GM10266 (cell line): ENCODE results near the gene LAMA3.

ENCODE experiments used
- DNase-seq: peaks from one replicate; pipeline ENCODE4 v3.0.0; 2012; ENCODE audit errors: extremely low spot score
- TF ChIP-seq, protein P1 (sequence below): IDR thresholded peaks from 2 replicates; pipeline ENCODE4 v1.5.1; 2012; ENCODE audit warnings: mild to moderate bottlenecking, low read depth; ENCODE audit not compliant: control insufficient read depth, insufficient read depth; ENCODE audit errors: missing control alignments

LAMA3 gene

DNA sequence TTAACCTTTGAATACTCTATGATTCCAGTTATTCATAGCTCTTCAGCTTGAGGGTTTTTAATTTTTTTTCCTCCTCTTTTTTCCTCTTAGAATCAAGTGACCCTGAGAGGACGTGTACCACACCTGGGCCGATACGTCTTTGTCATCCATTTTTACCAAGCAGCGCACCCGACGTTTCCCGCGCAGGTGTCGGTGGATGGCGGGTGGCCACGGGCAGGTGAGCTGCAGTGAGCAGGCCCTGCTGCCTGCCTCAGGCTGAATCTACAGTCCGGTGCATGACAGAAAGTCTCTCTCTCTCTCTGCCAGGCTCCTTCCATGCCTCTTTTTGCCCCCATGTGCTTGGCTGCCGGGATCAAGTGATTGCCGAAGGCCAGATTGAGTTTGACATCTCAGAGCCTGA, 153.1 kb downstream of the LAMA3 start:
- no peak for DNase-seq
- TF ChIP-seq, protein P1, sequence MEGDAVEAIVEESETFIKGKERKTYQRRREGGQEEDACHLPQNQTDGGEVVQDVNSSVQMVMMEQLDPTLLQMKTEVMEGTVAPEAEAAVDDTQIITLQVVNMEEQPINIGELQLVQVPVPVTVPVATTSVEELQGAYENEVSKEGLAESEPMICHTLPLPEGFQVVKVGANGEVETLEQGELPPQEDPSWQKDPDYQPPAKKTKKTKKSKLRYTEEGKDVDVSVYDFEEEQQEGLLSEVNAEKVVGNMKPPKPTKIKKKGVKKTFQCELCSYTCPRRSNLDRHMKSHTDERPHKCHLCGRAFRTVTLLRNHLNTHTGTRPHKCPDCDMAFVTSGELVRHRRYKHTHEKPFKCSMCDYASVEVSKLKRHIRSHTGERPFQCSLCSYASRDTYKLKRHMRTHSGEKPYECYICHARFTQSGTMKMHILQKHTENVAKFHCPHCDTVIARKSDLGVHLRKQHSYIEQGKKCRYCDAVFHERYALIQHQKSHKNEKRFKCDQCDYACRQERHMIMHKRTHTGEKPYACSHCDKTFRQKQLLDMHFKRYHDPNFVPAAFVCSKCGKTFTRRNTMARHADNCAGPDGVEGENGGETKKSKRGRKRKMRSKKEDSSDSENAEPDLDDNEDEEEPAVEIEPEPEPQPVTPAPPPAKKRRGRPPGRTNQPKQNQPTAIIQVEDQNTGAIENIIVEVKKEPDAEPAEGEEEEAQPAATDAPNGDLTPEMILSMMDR = no peak

DNA sequence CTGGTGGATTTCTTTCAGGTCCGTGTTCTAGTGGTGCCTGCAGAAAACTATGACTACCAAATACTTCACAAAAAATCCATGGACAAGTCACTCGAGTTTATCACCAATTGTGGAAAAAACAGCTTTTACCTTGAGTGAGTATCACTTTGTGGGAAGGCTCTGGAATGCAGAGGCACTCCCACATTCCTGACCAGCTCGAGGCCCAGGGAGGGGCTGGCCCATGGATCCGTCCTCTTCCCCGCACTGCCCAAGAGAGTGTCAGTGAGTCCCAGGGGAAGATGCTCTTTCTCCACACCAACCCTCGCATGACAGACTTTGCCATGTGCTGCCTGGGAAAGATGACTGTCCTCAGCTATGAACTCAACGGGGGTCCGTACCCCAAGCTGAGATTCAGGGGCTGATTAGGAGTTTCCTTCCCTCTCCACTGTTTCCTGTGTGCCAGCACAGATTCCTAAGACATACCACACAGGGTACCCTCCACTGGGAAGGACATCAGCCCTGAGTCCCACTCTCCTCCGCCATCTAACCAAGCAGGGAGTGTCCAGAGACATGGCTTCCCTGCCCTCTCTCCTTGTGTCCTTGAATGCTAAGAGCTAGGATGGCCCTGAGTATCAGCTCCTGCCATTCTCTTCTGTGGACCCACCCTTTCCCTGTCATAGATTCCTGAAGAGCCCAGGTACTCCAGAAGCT, 155.9 kb downstream of the LAMA3 start:
- TF ChIP-seq, protein P1 = no peak
- DNase-seq = no peak

DNA sequence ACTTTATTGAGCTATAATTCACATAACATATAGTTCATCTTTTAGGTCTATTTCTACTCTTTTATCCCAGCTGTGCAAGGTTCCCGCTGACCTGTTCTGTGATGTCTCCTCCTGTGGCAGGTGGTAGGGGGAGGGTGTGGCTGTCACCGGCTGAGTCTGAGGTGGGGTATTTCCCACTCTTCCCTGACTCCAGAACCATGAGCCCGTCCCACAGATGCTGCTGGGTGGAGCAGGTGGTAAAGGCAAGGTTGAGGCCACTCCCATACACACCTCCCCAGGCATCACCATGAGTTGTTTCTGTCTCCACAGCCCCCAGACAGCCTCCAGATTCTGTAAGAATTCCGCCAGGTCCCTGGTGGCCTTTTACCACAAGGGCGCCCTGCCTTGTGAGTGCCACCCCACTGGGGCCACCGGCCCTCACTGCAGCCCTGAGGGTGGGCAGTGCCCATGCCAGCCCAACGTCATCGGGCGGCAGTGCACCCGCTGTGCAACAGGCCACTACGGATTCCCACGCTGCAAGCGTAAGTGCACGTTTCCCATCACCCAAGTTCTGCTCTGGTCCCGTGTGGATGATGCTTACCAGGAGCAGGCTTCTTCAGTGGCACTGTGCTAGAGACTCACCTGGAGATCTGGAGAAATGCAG, 156.9 kb downstream of the LAMA3 start:
- no peak for DNase-seq
- TF ChIP-seq, protein P1 = no peak

DNA sequence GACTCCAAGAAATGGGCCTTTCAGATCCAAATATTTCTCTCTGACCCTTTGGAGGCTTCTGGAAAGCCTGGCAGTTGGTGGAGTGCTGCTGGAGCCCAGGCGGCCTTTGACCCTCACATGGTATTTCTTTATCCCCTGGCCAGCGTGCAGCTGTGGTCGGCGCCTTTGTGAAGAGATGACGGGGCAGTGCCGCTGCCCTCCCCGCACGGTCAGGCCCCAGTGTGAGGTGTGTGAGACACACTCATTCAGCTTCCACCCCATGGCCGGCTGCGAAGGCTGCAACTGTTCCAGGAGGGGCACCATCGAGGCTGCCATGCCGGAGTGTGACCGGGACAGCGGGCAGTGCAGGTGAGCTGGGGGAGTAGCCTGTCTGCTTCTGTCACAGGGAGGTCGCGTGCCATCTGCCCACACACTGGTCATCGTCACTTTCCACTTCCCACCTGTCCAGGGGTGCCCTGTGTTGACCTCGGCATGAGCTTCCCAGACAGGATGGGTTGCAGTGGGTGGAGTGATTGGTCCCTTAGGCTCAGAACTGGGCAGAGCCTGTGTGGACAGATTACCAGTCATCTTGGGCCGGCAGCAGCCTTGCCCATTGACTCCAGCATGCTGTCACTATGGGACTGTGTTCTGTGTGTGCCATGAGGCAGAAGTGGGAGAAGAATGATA, 158.2 kb downstream of the LAMA3 start:
- TF ChIP-seq, protein P1 = no peak
- no peak for DNase-seq

DNA sequence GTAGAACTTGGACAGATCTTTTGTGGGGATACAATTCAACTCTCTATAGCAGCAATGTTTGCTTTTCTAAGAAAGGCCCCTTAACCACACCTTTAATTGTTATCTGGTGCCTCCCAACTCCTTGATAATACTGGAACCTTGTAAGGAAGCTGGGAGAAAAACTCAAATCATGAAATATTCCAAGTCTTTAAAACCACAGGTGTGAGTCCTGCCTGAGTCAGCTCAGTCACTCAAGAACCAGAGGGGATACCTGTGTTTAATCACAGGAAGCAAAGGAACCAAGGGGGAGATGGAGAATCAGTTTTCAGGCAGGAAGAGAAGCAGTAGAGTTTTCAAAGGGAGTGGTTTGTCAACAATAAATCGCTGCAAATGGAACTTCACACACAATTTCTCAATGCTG, 159.9 kb downstream of the LAMA3 start:
- DNase-seq = no peak
- TF ChIP-seq, protein P1 = no peak

DNA sequence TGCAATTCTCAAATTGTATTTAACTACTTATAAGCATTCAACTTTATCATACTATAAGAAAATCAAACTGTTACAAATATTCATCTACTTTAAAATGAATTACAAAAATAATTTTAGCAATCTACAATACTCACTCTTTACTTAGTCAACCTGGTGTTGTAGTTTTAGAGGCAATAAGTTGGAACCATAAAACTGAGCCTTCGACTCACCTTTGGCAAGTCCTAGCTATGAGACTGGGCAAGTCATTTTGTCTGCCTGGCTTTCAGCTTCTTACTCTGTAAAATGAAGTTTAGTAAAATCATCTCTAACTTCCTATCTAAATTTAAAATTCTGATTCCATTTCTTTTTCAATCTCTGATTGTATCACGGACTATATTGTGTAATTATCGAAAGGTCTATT, 161.0 kb downstream of the LAMA3 start:
- no peak for DNase-seq
- TF ChIP-seq, protein P1 = no peak

DNA sequence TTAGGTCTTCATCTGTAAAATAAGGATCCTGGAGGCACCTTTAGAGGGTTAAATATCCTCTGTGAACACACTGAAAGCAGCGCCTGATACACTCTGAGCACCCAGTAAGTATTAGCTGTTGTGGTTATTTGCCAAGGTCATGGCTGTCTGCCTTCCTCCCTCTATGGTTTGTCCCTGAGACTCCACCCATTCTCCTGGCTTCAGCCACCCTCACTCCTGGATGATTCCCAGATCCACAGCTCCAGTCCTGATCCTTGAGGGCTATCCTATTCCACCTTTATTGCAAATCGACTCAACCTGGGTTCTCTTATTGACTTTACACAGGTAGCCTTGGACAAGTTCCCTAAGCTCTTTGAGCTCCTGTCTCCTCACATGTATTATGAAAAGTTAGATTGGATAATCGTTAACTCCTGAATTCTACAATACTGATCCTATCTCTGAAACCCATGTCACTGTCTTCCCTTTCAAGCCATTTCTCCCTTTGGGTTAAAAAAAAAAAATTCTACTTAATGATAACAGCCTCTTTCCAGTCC, 162.3 kb downstream of the LAMA3 start:
- TF ChIP-seq, protein P1 = no peak
- DNase-seq = no peak
